Activated gamma-delta T cell (primary cell): ENCODE measurements around the gene CRYZL1.

Source experiments
- DNase-seq: peaks from one replicate; lab custom pipeline; 2025; lab: John Stamatoyannopoulos, UW

Gene CRYZL1

DNA sequence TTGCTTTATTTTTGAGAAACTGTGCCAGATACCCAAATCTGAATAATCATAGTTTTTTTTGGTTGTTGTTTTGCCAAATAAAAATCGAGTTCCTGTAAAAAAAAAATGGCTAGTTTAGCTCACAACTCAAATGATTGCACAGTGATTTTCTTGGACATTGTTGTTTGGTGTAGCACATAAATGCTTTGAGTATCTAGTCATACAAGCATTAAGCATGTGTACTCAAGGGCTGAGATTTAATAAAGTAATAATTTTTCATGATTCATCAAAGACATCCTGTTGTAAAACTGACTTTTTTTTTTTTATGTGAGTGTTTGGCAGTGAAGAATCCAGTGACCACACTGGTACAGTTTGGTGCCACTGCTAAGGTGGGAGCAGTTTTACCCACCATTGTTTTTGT lies 19.6 kb upstream of the CRYZL1 start:
- DNase-seq = no peak

- DNase-seq = no peak
Measured at GRCh38 chr21:33660406-33660805, 18.9 kb upstream of the CRYZL1 start.

DNA sequence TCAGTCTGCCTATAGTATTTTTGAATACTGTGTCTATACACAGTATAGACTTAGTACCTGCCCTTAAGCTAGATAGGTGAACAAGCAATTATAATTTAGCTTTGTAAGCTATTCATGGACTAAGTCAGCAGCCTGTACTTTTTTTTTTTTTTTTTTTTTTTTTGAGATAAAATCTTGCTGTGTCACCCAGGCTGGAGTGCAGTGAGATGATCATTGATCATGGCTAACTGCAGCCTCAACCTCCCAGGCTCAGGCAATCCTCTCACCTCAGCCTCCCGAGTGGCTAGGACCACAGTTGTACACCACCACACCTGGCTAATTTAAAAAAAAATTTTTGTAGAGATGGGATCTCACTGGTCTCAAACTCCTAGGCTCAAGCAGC lies 18.0 kb upstream of the CRYZL1 start:
- DNase-seq = no peak

GRCh38 chr21:33658919-33659567 lies 17.5 kb upstream of the CRYZL1 start:
- DNase-seq = no peak

GRCh38 chr21:33657124-33657820 lies 15.7 kb upstream of the CRYZL1 start:
- DNase-seq = no peak

GRCh38 chr21:33655588-33656221 lies 14.2 kb upstream of the CRYZL1 start:
- no peak for DNase-seq

GRCh38 chr21:33654412-33654811 lies 12.9 kb upstream of the CRYZL1 start:
- no peak for DNase-seq

DNA sequence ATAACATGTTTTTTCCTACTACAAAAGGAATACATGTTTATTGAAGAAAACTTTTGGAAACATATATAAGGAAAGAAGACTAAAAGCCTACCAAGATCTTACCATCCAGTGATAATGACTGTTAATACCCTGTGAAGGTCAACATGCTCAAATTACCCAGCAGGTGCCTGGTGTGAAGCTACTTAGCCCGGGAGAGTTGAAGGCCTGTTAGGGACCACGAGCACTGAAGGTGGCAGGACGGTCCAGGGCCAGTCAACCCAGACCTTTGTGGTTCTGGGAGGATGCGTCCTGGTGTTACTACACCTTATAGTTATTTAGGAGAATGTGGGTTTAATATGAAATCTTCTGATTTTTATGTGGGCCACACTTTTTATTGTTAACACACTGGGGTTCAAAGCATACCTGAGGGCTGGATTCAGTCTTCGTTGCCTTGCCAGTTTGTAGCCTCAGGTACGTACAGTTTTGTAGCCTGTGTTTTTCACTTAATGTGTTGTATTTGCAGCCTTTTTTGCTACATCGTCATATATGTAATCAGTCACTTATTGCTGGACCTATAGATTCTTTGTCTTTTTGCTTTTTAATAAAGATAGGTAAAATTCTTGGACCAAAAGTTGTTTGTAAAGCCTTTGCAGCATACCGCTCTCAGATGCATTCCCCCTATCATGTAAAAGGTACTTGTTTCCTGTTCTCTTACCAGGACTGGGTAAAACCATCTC lies 10.6 kb upstream of the CRYZL1 start:
- no peak for DNase-seq

GRCh38 chr21:33650929-33651509 lies 9.5 kb upstream of the CRYZL1 start:
- no peak for DNase-seq

DNA sequence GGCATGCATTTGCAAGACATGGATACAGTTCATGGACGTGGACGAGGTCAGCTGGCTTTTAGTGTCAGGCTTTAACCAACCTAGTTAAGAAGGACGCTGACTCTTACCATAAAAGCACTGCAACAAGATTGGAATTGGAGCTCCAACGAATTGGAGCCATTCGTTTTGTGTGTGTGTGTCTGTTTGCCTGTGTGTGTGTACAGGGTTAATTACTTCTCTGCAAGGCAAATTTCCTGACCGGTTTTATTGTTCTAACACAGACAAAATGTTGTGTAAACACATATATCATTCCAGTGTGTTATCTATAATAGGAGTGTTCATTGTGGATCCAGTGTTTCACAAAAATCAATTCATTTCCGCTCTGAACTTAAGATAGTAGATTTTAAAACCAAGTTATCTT lies 8.7 kb upstream of the CRYZL1 start:
- no peak for DNase-seq

GRCh38 chr21:33648555-33648954 lies 7.0 kb upstream of the CRYZL1 start:
- DNase-seq = no peak

DNA sequence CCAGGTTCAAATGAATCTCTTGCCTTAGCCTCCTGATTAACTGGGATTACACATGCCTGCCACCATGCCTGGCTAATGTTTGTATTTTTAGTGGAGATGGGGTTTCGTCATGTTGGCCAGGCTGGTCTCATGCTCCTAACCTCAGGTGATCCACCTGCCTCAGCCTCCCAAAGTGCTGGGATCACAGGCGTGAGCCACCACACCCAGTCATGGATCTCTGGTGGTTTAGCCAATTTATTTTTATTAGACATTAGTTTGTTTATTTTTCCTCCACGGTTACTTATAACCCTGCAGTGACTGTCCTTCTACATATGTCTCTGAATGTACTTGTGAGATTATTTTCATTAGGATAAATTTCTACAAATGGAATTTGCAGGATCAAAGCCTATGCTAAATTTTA lies 6.0 kb upstream of the CRYZL1 start:
- no peak for DNase-seq

DNA sequence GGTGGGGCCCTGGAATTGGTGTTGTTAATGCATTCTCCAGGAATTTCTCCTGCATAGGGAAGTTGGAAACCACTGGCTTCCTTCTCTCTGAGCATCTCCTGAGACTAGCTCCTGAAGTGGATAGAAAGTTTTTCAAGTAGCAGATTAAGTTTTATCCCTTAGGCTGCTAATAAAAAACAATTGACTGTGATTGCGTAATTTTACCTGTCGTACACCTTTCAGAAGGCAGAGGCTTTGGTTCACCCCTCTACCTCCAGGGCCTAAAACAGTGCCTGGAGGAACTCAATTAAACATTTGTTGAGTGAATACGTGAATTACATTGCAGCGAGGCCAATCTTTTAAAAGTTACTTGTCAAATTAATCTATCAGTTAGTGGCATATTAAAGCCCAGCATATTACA lies 4.2 kb upstream of the CRYZL1 start:
- DNase-seq = no peak

GRCh38 chr21:33644383-33645074 lies 3.0 kb upstream of the CRYZL1 start:
- DNase-seq = no peak

DNA sequence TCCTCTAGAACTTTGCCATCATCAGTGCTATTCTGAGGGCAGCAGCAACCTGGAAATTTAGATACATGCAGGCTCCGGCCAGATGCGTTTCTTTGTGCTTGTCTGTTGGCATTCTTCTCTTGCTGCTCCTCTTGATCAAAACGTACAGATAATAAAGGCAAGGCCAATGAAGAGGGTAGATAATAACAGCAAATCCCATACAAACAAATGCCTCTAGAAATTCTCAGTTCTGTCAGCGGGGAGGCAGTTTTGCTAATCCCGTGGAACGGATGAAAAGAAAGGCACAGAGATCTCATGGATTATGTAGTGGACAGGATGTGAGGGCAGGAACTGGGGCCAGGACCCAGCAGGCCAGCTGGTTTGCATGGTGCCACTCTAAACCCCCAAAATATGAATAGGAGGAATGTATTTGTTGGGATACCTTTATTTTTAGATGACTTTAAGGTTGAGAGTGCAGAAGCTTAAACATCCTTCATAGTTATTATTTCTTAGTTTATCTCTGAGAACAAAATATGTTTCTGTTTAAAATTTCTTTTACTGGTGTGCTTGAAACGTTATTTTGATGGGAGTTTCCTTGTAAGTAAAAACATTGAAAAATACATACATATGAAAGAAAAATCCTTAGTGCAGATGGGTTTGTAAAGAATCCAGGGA lies 2.2 kb upstream of the CRYZL1 start:
- DNase-seq = no peak

- peak; percentile 27 for DNase-seq
Measured at GRCh38 chr21:33642896-33643657, 1.5 kb upstream of the CRYZL1 start.

- peak; percentile 93 for DNase-seq
Measured at GRCh38 chr21:33642027-33642895, 720 bp upstream of the CRYZL1 start, which contains the start of gene ITSN1. Gene ITSN1 (plus strand): TSS chr21:33642501. CDS start chr21:33718829, 76,328 bp downstream.

GRCh38 chr21:33640697-33641351 lies 717 bp downstream of the CRYZL1 start:
- DNase-seq = no peak

DNA sequence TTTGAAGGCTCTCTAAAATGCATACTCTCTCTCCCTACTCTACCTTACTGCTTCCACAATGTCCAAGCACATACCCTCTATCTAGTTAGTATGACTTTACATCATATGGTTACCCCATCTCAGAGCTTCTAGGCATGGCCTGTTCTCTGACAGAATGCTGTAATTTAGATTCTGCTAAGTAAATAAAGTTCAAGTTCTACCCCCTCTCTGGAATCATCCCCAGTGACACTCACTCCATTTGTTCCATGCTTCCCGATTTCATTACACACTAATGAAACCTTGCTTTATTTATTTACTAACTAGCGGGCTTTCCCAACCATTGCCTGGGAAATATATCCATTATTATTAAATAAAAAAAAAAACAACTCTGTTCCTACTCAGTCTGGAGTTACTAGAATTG lies 7.3 kb downstream of the CRYZL1 start:
- no peak for DNase-seq
